COLO668 (cell line): ENCODE data around the gene RPS8.
"Not testable (repeated sequence)": the region's sequence is repeated elsewhere in the genome, so short reads cannot be mapped to it uniquely, and the experiment has no call there.

ENCODE experiments used
- DNase-seq: peaks from one replicate; lab custom pipeline; 2025; ENCODE audit not compliant: unreplicated experiment; lab: John Stamatoyannopoulos, UW

RPS8 gene

GRCh38 chr1:44819196-44819607 lies 43.9 kb downstream of the RPS8 start:
- no peak for DNase-seq

GRCh38 chr1:44819608-44820327 lies 44.4 kb downstream of the RPS8 start:
- peak; percentile 85 for DNase-seq

DNA sequence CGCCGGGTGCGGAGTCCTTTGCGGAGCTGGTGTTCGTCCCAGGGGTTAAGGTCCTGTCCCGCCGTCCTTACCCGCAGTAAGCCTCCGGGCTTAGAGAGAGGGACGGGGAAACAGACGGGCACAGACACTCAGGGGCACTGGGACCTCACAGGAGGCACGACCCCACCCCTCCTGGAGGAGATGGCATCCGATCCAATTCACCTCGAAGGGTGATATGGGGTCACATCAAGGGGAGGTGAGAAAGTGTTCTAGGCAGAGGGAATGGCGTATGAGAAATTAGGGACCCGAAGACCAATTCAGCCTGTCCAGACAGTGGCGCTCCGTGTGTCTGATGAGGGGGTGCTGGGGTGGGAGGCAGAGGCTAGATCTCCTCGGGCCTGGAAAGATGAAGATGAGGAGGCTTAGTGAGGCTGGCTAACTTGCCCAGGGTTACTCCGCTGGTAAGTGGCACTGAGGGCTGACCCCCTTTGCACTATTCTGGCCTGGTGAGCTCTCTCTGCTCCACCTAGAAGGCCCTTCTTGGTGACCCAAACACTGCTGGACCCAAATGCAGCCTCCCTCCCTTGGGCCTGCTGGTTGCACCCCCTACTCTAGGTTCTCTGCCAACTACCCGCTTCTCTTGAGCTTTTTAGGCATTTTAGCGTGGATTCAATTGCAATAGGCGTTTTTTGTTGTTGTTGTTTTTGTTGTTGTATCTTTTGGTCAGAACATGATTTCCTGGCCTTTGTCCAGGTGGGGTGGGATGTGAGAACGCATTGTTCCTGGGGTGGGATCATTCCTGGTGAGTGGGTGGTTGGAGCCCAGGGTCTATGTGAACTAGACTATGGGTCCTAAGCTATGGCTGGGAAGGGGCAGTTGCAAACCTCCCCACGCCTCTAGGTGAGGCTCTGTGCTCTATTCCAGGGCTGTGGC lies 45.2 kb downstream of the RPS8 start:
- DNase-seq = no peak

GRCh38 chr1:44821240-44821715 lies 45.9 kb downstream of the RPS8 start:
- DNase-seq = no peak

DNA sequence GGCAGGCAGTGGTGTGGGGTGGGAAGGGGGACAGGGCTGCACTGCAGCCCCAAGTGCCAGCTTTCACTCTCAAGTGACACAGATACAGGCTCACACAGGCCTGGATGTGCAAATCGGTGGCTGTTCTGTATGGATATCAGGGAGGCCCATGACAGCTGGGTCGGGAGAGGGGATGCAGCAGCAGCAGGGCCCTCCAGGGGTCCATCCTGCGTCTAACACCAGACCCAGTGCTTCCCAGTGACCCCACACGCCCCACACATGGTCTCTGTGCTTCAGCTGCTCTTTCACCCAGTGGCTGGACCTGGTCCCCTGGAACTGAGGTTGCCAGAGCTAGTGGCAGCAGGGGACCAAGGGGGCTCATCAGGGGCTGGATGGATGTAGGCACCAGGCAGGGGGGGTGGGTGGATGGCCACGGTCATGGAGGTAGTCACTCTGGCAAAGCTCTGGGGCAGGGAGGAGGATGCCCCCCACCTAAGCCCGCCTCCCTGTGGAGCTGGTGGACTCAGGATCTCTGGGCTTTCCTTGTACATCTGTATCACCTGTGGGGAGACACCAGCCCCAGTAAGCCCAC lies 46.9 kb downstream of the RPS8 start:
- DNase-seq = no peak

DNA sequence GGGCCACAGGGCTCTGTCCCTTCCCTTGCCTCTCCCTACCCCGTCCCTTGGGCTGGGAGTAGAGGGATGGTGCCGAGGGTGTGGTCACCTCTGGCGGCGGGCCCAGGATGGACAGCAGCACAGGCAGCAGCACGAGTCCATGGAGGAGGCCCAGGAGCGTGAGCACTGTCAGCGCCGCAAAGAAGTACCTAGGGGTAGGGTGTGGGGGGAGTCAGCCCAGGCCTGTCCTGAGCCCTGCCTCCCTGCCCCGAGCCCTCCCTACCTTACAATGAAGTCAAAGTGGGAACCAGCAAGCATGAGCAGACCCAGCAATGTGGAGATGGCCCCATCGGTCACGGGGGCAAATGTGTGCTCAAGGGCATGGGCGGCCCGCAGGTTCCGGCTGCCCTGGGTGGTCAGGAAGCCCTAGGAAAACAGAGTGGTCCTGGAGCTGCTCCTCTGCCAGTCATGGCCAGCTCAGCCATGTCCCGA lies 47.7 kb downstream of the RPS8 start:
- DNase-seq = no peak

- not testable (repeated sequence) for DNase-seq
Observed at GRCh38 chr1:44824392-44824791, 49.1 kb downstream of the RPS8 start.

DNA sequence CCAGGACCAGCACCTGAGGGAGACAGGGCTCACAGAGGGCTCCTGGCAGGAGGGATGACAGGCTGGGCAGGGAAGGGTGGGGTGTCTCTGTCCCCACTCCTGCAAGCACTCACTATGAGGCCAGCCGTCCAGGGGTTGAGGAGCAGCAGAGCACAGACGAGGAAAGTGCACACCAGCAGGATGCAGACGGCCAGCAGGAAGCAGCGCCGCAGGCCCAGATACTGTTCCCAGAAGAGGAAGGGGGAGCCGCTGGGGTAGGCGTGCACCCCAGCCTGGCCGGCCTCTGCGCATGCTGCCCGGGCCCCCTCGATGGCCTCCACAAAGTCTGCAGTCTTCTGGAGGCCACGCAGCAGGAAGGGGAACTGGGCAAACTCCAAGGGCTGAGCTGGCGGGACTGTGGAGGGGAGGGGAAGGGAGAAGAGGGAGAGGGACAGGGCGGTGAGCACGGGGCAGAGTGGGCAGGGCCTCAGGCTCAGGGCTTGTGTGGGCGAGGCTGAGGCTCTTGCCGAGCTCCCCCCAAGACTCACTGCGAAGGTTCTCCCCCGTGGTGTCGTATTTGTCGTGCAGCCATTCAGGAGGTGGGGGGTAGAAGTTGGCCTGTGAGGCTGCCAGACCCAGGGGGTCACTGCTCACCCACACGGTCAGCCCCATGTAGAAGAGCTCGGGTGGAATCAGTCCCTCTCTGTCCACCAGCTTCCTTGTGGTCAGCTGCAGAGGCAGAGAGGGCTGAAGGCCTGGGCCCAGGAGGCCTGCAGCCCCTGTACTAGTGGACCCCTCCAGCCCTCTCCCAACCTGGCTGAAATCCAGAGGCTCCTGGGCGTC lies 51.2 kb downstream of the RPS8 start:
- DNase-seq = no peak

DNA sequence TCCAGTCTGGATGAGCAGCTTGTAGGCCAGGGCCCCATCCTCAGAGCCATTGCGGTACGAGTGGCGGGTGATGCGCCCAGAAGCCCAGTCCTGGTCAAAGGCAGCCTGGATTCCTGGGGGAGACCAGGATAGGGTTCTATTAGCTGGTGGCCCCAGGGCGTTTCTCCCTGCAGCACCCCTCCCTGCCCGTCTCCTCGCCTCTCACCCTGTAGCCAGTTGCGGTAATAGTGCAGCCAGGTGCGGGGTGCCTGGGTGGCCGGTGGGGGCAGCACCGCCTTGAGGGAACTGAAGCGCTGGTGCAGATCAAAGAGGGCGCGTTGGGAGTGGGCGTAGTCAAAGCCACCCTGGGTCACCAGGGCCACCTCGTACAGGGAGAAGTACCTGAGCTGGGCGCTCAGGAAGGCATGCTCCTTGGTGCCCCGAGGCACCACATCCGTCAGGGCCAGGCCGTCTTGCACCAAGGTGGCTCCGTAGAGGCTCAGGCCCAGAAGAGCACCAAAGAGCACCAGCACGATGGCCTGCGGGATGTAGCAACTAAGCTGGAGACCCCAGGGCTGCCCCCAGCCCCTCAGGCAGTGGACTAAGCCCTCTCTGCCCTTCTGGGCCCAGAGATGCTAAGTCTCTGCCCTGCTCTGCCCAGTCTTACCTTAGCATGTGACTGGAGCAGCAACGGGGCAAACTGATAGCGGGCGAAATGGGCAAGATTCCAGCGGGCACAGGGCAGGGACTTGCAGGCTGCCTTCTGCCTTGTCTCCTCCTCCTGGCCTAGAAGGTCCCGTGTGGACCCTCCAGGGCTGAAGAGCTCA lies 52.1 kb downstream of the RPS8 start:
- DNase-seq = peak; percentile 74

GRCh38 chr1:44828003-44828651 lies 52.8 kb downstream of the RPS8 start:
- DNase-seq = no peak
